ENCODE measurements around the gene PHC2.

GRCh38 chr1:33436557-33437285, 5.8 kb upstream of the PHC2 start:
- no peak for TF ChIP-seq ZNF433 (tag by site-specific recombination; IDR thresholded peaks at IDR 0.05; ENCODE audit: low read depth)
- no peak for TF ChIP-seq ZNF248 (tag by site-specific recombination; IDR thresholded peaks at IDR 0.05)
- no peak for TF ChIP-seq ZNF529 (tag by site-specific recombination; IDR thresholded peaks at IDR 0.05; ENCODE audit: insufficient replicate concordance)
- no peak for TF ChIP-seq CTCF (tag by site-specific recombination; IDR thresholded peaks at IDR 0.05)
